PC-9 (cell line): ENCODE data around the gene AMH. TPM values are rescaled to one million over a fixed set of nuclear protein-coding genes. Genes with fewer than 3 reads are reported as not detected.

Source experiments
- BruUV-seq: library from RNA; stranded (reverse); fragments of 400-500 nt; replicated peaks from 2 replicates; lab custom pipeline; 2021; lab: Mats Ljungman, UMichigan
- CTCF ChIA-PET: fragments of 300-600 bp; sonication (Branson Sonifier 250); formaldehyde crosslinking; loops from one replicate; lab custom pipeline; 2022; ENCODE audit warnings: antibody characterized with exemption; lab: Charles Lee
- POLR2A ChIA-PET: fragments of 300-600 bp; sonication (Branson Sonifier 250); formaldehyde crosslinking; loops from one replicate; lab custom pipeline; 2022; ENCODE audit warnings: antibody characterized with exemption; ENCODE audit not compliant: unreplicated experiment; lab: Charles Lee
- DNase-seq, 2 experiments: peaks; one replicate each; pipeline versions ENCODE4 v3.0.0 to v3.0.0-alpha.2; 2015 to 2022; ENCODE audit warnings: mixed read lengths in 1 of 2
- H2AFZ ChIP-seq: fragments of 200-600 bp; sonication (generic); 2 replicates; pipeline ENCODE4 v1.8.1; 2017; ENCODE audit warnings: antibody characterized with exemption
- H3F3A ChIP-seq: fragments of 200-600 bp; sonication (generic); 2 replicates; pipeline ENCODE4 v1.8.1; 2017; ENCODE audit warnings: antibody characterized with exemption, mild to moderate bottlenecking, low read depth; ENCODE audit not compliant: insufficient read depth
- H3K27ac ChIP-seq: fragments of 200-600 bp; sonication (generic); 2 replicates; pipeline ENCODE4 v1.6.1; 2016; ENCODE audit warnings: mixed run types
- H3K27me3 ChIP-seq: fragments of 200-600 bp; sonication (generic); 2 replicates; pipeline ENCODE4 v1.6.1; 2016; ENCODE audit warnings: low read depth, mixed run types; ENCODE audit not compliant: insufficient read depth
- H3K36me3 ChIP-seq: fragments of 200-600 bp; sonication (generic); 2 replicates; pipeline ENCODE4 v1.6.1; 2016; ENCODE audit warnings: low read depth, mixed run types
- H3K4me1 ChIP-seq: fragments of 200-600 bp; sonication (generic); replicated peaks from 2 replicates; pipeline ENCODE4 v1.6.1; 2016; ENCODE audit warnings: mixed run types; ENCODE audit not compliant: insufficient read depth
- H3K4me2 ChIP-seq: fragments of 200-600 bp; sonication (generic); 2 replicates; pipeline ENCODE4 v1.6.1; 2017; ENCODE audit warnings: mixed run types
- H3K4me3 ChIP-seq: fragments of 200-600 bp; sonication (generic); 2 replicates; pipeline ENCODE4 v1.6.1; 2016; ENCODE audit warnings: mixed run types
- H3K79me2 ChIP-seq: fragments of 200-600 bp; sonication (generic); 2 replicates; pipeline ENCODE4 v1.6.1; 2017; ENCODE audit warnings: low read depth, mixed run types
- H3K9me2 ChIP-seq: fragments of 200-600 bp; sonication (generic); 2 replicates; pipeline ENCODE4 v1.8.1; 2017; ENCODE audit warnings: mild to moderate bottlenecking; ENCODE audit not compliant: insufficient read depth
- H3K9me3 ChIP-seq: fragments of 200-600 bp; sonication (generic); 2 replicates; pipeline ENCODE4 v1.8.1; 2016; ENCODE audit warnings: low read depth; ENCODE audit not compliant: insufficient read depth
- H4K20me1 ChIP-seq: fragments of 200-600 bp; sonication (generic); 2 replicates; pipeline ENCODE4 v1.8.1; 2017; ENCODE audit not compliant: insufficient read depth
- CTCF ChIP-seq: fragments of 200-600 bp; sonication (generic); conservative IDR thresholded peaks from 2 replicates; pipeline ENCODE4 v1.6.1; 2017; ENCODE audit warnings: mixed run types, antibody characterized with exemption, mild to moderate bottlenecking, moderate library complexity
- EZH2 ChIP-seq: fragments of 200-600 bp; sonication (generic); IDR thresholded peaks from 2 replicates; pipeline ENCODE4 v1.8.0; 2017; ENCODE audit warnings: antibody characterized with exemption, low read depth
- intact Hi-C: fragments of 100-400 bp; cut with micrococcal nuclease; formaldehyde crosslinking; loops from one replicate; pipeline ENCODE4 v1.10.0; 2022; ENCODE audit not compliant: unreplicated experiment
- total RNA-seq: library from RNA; stranded (reverse); gene quantifications from 2 replicates; pipeline ENCODE4 v1.2.3, GENCODE V29; 2021

AMH gene
- total RNA-seq, 1 experiment from 2014 or later = 8.1 TPM

- H3K27ac ChIP-seq = no peak overlapping the region
- intact Hi-C loops = no loop called here
- ChIA-PET POLR2A (no interaction called here), CTCF (no interaction called here)
- no peaks in the 10 kb centered on the region for H3K9me3 ChIP-seq
- no peaks in the 10 kb centered on the region for H3K79me2 ChIP-seq
- H3K4me2 ChIP-seq = no peak overlapping the region
- no TSS peak for BruUV-seq
- no peaks in the 10 kb centered on the region for H4K20me1 ChIP-seq
- H3K27me3 ChIP-seq = no peaks in the 10 kb centered on the region
- no peak for DNase-seq
- H2AFZ ChIP-seq = no peak overlapping the region
- H3K4me3 ChIP-seq = no peak overlapping the region
- TF ChIP-seq EZH2 (no peak), CTCF (no peak)
- H3K9me2 ChIP-seq = no peaks in the 10 kb centered on the region
- no peaks in the 10 kb centered on the region for H3F3A ChIP-seq
- H3K36me3 ChIP-seq = no peaks in the 10 kb centered on the region
- H3K4me1 ChIP-seq = no peaks in the 10 kb centered on the region
Observed at GRCh38 chr19:2291185-2291751, 42.1 kb downstream of the AMH start.

- ChIA-PET CTCF (interaction anchor here (0.7 kb wide), 1 partner anchor 396 kb away, joined by 10 read pairs; no protein-coding TSS in a partner anchor), POLR2A (no interaction called here)
- intact Hi-C loops = no loop called here
Observed at GRCh38 chr19:2294687-2295335, 45.7 kb downstream of the AMH start.

GRCh38 chr19:2296141-2296540 lies 47.0 kb downstream of the AMH start:
- H3K27me3 ChIP-seq = no peaks in the 10 kb centered on the region
- CTCF ChIA-PET = no interaction called here
- DNase-seq = no peak
- H3K27ac ChIP-seq = no peak overlapping the region
- no peak overlapping the region for H3K4me3 ChIP-seq
- no TSS peak for BruUV-seq
- no peaks in the 10 kb centered on the region for H3F3A ChIP-seq
- TF ChIP-seq CTCF (no peak), EZH2 (no peak)
- intact Hi-C loops = no loop called here
- no peak overlapping the region for H3K4me2 ChIP-seq
- no peaks in the 10 kb centered on the region for H3K79me2 ChIP-seq
- H4K20me1 ChIP-seq = no peaks in the 10 kb centered on the region
- no peaks in the 10 kb centered on the region for H3K9me3 ChIP-seq
- H3K4me1 ChIP-seq = no peaks in the 10 kb centered on the region
- H2AFZ ChIP-seq = no peak overlapping the region
- POLR2A ChIA-PET = no interaction called here
- H3K9me2 ChIP-seq = no peaks in the 10 kb centered on the region
- H3K36me3 ChIP-seq = no peaks in the 10 kb centered on the region

More at GRCh38 chr19:2294687-2295335, 45.7 kb downstream of the AMH start:
- H3K9me2 ChIP-seq = no peaks in the 10 kb centered on the region
- H3F3A ChIP-seq = no peaks in the 10 kb centered on the region
- no TSS peak for BruUV-seq
- no peak overlapping the region for H3K4me2 ChIP-seq
- H3K4me1 ChIP-seq = no peaks in the 10 kb centered on the region
- no peak for TF ChIP-seq EZH2
- TF ChIP-seq CTCF = no peak
- no peaks in the 10 kb centered on the region for H3K9me3 ChIP-seq
- no peaks in the 10 kb centered on the region for H3K27me3 ChIP-seq
- DNase-seq = no peak
- H3K4me3 ChIP-seq = no peak overlapping the region
- no peaks in the 10 kb centered on the region for H4K20me1 ChIP-seq
- no peaks in the 10 kb centered on the region for H3K36me3 ChIP-seq
- no peak overlapping the region for H2AFZ ChIP-seq
- no peak overlapping the region for H3K27ac ChIP-seq
- no peaks in the 10 kb centered on the region for H3K79me2 ChIP-seq
